ENCODE results near the gene LRRC23. TPM values are rescaled to one million over a fixed set of nuclear protein-coding genes. Genes with fewer than 3 reads are reported as not detected.

LRRC23 gene
- total and polyA plus RNA-seq, 2 of the 13 experiments (the other 11 are each of a cell fraction or from before 2014, with no cell fraction given): 6.0 to 7.8 TPM

DNA sequence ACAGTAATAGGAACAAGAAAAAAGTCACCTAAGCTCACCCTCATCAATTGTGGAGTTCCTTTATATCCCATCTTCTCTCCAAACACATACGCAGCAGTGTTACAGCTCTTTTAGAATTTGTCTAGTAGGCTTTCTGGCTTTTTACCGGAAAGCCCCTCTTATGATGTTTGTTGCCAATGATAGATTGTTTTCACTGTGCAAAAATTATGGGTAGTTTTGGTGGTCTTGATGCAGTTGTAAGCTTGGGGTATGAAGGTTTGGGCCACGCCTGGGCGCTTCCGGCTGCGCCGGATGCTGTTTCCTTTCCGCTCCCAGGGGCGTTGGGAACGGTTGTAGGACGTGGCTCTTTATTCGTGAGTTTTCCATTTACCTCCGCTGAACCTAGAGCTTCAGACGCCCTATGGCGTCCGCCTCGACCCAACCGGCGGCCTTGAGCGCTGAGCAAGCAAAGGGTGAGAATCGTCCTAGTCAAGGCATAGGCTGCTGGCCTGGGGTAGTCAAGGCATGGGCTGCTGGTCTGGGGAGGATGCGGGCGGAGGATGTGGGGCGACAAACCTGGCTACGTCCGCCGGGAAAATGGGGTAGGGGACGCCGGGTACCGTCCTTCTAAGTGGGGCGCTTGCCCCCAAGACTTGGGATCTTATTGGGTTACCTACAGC lies 39.2 kb downstream of the LRRC23 start, which contains the start of the genes C12orf57 and RNU7-1 (continued):
- TF ChIP-seq ZNF501 (CRISPR knock-in tag; IDR thresholded peaks at IDR 0.05): no peak
- peak; percentile 45; the same call in 1 of the 2 replicates for TF ChIP-seq NFYB (CRISPR knock-in tag; IDR thresholded peaks at IDR 0.05)
- TF ChIP-seq ZMAT3 (CRISPR knock-in tag; conservative IDR thresholded peaks at IDR 0.05): no peak
- TF ChIP-seq CHD2 (IDR thresholded peaks at IDR 0.05; ENCODE audit: low read depth, low read length): no peak; the same call in 1 of the 2 replicates
- peak; percentile 52; the same call in 1 of the 2 replicates for TF ChIP-seq RXRA (CRISPR knock-in tag; IDR thresholded peaks at IDR 0.05)
- TF ChIP-seq NRL (CRISPR knock-in tag; IDR thresholded peaks at IDR 0.05; ENCODE audit: borderline replicate concordance): peak; percentile 32; the same call in 1 of the 2 replicates
- no peak for TF ChIP-seq NFAT5 (CRISPR knock-in tag; IDR thresholded peaks at IDR 0.05)
- TF ChIP-seq ZNF7 (CRISPR knock-in tag; IDR thresholded peaks at IDR 0.05): peak; percentile 37; the same call in 1 of the 2 replicates
- no peak for TF ChIP-seq ZNF10 (CRISPR knock-in tag; IDR thresholded peaks at IDR 0.05; ENCODE audit: borderline replicate concordance, low read depth)
- TF ChIP-seq ZBTB38 (CRISPR knock-in tag; IDR thresholded peaks at IDR 0.05): no peak
- no peak for TF ChIP-seq ZNF747 (CRISPR knock-in tag; IDR thresholded peaks at IDR 0.05; ENCODE audit: borderline replicate concordance)
- TF ChIP-seq FLYWCH1 (CRISPR knock-in tag; IDR thresholded peaks at IDR 0.05): peak; percentile 57; the same call in 1 of the 2 replicates
- TF ChIP-seq THYN1 (CRISPR knock-in tag; IDR thresholded peaks at IDR 0.05; ENCODE audit: borderline replicate concordance, low read depth): no peak
- peak; percentile 97 for TF ChIP-seq ZNF792 (CRISPR knock-in tag; IDR thresholded peaks at IDR 0.05)
- no peak for TF ChIP-seq PHB2 (IDR thresholded peaks at IDR 0.05; ENCODE audit: partially characterized antibody)
- no peak for TF ChIP-seq SOX6 (IDR thresholded peaks at IDR 0.05)
- peak; percentile 60 for TF ChIP-seq SOX6 (CRISPR knock-in tag; IDR thresholded peaks at IDR 0.05)
- TF ChIP-seq ZNF749 (CRISPR knock-in tag; IDR thresholded peaks at IDR 0.05; ENCODE audit: borderline replicate concordance): peak; percentile 88; the same call in 1 of the 2 replicates
- no peak for TF ChIP-seq CEBPZ (IDR thresholded peaks at IDR 0.05; ENCODE audit: low read length)
- no peak for TF ChIP-seq ZSCAN20 (CRISPR knock-in tag; IDR thresholded peaks at IDR 0.05; ENCODE audit: borderline replicate concordance)
- TF ChIP-seq, protein P1, sequence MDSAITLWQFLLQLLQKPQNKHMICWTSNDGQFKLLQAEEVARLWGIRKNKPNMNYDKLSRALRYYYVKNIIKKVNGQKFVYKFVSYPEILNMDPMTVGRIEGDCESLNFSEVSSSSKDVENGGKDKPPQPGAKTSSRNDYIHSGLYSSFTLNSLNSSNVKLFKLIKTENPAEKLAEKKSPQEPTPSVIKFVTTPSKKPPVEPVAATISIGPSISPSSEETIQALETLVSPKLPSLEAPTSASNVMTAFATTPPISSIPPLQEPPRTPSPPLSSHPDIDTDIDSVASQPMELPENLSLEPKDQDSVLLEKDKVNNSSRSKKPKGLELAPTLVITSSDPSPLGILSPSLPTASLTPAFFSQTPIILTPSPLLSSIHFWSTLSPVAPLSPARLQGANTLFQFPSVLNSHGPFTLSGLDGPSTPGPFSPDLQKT (CRISPR knock-in tag; IDR thresholded peaks at IDR 0.05; ENCODE audit: borderline replicate concordance): peak; percentile 43; the same call in 1 of the 2 replicates
